22Rv1 (cell line): ENCODE results near the gene RPS19BP1.

Source experiments
- ZFX ChIP-seq: fragments of 450-650 bp; IDR thresholded peaks from 2 replicates; pipeline ENCODE4 v1.6.1; 2017; ENCODE audit warnings: antibody characterized with exemption, borderline replicate concordance
- TF ChIP-seq, protein P1 (sequence below): fragments of 450-650 bp; IDR thresholded peaks from 2 replicates; pipeline ENCODE4 v1.5.1; 2017; ENCODE audit warnings: mild to moderate bottlenecking

DNA sequence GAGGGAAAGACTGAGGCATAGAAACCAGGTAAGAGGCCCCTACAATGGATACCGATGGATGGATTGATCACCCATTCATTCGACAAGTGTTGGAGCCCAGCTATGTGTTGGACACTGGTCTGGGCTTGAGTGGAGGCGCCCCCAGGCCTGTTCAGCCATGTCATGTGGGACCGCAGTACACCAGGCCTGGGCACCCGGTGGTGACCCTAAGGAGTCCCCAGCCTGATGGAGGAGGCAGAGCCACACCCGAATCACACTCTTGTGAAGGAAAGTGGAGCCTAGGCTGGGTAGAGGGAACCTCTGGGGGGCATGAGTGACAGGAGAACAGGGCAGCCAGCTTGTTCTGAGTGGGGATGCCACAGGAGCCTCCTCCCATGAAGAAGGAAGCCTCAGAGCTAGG, 48.2 kb upstream of the RPS19BP1 start:
- TF ChIP-seq, protein P1, sequence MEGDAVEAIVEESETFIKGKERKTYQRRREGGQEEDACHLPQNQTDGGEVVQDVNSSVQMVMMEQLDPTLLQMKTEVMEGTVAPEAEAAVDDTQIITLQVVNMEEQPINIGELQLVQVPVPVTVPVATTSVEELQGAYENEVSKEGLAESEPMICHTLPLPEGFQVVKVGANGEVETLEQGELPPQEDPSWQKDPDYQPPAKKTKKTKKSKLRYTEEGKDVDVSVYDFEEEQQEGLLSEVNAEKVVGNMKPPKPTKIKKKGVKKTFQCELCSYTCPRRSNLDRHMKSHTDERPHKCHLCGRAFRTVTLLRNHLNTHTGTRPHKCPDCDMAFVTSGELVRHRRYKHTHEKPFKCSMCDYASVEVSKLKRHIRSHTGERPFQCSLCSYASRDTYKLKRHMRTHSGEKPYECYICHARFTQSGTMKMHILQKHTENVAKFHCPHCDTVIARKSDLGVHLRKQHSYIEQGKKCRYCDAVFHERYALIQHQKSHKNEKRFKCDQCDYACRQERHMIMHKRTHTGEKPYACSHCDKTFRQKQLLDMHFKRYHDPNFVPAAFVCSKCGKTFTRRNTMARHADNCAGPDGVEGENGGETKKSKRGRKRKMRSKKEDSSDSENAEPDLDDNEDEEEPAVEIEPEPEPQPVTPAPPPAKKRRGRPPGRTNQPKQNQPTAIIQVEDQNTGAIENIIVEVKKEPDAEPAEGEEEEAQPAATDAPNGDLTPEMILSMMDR = no peak
- TF ChIP-seq ZFX = no peak
